ENCODE results near the gene TANC1.

Gene TANC1

DNA sequence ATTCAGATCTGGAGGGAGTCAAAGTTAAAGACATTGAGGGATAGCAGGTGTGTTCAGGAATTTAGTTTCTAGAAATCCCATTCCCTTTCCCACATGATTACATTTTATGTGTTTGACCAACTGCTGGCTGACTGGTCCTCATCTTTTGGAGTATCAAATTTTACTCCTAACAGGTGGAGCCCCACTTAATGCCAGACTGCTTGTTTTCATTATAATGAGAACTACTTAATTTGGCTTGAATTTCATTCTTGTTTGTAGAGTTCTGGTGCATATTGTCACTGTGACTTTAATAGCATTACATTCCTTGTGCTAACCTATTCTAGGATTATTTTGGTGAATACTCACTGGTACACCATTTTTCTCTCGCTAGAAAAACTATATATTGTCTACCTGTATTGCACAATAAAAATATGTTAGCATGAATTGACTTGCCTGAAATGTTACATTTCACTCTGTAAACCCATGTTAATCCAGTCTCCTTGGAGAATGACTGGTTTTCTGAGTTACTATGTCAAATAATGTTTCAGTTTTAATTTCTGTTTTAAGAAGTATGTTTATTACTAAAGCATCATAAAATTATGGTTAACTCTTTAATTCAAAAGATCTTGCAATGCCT is 98.2 kb downstream of the TANC1 start:
- DNase-seq = no peak

DNA sequence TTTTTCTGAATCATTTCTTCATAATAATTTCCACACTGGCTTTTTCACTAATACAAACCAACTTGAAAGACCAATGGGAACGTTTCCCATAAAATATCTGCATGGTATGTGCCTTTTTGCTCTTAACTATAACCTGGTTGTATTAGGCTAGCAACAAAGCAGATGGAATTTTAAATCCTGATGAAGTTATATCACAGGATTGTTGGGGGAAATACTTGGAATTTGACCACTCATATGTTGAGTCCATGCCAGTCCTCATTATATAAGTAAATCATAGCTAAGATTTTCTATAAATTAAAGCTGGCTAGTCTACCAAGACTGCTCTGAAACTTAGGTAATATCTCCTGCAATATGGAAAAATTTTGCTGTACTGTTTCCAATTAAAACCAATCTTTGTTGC is 99.5 kb downstream of the TANC1 start:
- DNase-seq = no peak

- DNase-seq = no peak
Observed at GRCh38 chr2:159069229-159069628, 100.8 kb downstream of the TANC1 start.

GRCh38 chr2:159070235-159070634 is 101.8 kb downstream of the TANC1 start:
- DNase-seq = no peak

GRCh38 chr2:159071190-159071915 is 102.9 kb downstream of the TANC1 start:
- no peak for DNase-seq

GRCh38 chr2:159072795-159073194 is 104.4 kb downstream of the TANC1 start:
- DNase-seq = no peak

DNA sequence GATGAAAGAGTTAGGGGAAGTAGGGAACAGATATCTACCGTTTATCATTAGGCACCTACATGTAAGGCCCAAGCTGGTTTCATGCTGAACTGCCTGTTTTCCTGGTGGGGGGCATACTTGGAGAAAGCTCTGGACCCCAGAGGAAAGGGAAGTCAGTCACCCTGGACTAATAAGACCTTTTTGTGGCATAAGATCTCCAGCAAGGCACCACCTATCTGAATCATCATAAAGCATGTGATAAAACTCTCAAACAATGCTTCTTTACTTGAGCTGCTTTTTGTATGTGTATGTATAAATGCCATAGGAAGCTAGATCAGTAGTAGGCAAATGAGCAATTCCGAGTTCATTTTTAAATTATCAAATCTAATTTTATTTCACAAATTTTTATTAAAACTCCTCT is 104.8 kb downstream of the TANC1 start:
- no peak for DNase-seq

GRCh38 chr2:159074605-159075004 is 106.2 kb downstream of the TANC1 start:
- DNase-seq = no peak

DNA sequence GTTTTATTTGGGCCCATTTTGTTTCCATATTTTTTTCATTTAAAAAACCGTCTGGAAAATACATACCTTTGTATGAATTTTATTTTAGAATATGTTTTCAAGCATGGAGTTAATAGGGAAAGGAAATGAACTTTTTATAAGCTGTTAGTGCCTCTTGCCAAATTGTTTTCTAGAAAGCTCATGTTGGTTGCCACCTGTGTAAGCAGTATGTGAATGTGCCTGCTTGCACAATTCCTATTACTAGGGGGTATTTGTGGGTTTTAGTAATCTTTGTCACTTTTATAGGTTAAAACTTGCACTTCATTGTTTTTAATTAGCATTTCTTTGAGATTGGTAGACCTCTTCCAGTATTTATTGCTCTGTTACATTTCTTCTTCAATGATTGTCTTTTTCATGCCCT is 107.3 kb downstream of the TANC1 start:
- DNase-seq = no peak

DNA sequence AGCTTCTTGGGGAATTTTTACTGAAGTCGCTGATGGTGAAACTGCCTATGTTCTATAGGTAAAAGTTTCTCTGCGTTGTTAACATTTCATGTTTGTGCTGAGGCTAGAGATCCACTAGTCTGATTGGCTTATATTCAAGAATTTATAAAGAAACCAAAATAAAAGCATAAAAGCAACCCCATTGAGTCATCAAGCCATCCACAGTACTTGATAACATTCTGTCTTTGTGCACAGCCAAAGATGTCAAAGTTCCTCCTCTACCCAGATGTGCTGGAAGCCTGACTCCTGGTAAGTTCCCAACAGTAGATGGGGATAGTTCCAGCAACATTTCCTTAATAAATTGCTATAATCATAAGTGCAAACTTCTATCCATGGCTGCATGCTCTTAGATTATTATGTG is 107.8 kb downstream of the TANC1 start:
- DNase-seq = no peak

- DNase-seq = no peak
Observed at GRCh38 chr2:159077869-159078268, 109.4 kb downstream of the TANC1 start.

DNA sequence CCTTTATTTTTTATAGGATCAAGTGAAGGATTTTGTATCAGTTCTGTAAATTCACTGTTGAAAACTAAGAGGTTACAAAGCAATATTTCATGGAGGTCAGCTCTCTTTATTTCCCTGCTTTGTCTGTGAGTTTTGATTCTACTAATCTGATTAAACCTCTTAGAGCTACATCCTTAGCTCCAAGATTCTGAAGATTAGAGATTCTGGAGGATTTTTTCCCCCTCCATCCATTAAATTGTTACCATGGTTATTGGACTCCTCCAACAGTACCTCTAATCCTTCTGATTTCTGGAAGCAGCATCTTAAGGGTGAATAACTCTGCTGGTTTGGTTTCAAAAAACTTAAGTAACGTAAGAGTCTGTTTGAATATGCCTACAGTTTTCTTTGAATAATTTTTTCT is 110.0 kb downstream of the TANC1 start:
- no peak for DNase-seq

DNA sequence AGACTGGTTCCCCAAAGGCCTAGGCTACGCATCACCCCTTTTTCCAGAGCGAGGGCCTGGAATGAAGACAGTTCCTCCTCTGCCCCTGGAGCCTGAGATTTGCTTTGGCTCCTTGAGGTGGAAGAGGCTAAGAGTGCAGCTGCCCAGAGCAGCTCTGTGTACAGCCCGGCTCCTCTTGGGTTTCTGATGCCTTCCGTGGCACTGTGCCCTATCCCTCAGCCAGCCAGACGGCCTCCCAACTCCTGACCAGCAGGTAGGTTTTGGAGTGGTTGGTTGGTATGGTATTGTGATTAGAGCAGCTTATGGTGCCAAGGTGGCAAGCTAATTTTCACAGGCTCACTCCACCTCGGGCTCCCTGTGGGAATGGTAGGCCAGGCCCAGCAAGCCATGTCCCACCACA is 112.2 kb downstream of the TANC1 start:
- DNase-seq = no peak

DNA sequence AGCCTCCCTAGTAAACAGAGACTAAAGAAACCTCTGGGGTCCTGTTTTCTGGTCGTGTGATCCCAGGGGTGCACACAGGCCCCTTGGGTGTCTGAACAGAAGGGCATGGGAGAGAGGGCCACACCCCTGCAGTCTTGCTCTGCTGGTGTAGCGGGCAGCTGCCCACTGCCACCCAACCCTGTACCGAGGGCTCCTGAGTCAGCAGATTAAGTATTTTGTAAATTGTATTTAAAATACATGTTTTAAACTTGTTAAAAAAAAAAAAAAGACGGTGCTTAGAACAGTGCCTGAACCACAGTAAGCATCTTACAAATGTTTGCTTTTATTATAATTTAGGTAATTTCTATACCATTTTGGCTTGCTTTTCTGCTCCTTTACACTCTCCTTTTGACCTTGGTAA is 113.7 kb downstream of the TANC1 start:
- DNase-seq = no peak

DNA sequence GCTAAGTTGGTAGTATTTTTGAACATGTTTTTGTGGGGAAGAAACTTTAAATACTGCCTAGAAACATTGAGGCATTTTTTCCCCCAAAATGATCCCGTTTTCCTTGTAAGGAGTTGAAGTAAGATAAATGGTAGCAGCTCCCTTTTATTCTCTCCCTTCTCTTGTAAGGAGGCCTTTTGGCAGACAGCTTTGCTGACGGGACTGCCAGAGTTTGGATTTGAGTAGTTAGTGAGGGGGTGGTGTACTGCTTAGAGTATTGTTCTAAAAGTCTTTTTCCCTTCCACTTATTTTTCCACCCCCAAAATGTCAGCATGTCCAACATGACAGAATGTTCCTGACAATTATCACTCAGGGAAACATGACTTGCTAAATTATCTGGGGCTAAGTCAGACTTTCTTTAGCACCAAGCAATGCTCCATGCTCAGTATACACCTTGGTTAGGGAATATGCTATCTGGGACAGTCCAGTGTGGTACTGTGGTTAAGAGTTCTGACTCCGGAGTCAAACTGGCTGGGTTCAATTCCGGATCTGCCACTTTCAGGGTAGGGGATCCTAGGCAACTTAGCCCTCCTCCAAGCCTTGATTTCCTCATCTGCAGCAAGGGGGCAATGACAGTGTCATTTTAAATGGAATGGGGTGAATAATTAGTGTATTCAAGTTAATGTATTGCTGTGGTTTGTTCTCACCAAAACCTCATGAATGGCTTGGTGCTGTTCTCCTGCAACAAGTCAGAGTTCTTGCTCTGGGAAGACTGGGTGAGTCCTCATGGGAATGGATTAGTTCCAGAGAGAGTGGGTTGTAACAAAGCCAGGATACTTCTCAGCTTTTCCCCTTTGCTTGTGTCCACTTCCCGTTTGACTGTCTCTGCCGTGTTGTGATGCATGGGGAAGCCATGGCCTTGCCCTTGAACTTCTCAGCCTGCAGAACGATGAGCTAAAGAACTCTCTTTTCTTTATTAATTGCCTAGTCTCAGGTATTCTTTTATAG is 116.2 kb downstream of the TANC1 start:
- no peak for DNase-seq

DNA sequence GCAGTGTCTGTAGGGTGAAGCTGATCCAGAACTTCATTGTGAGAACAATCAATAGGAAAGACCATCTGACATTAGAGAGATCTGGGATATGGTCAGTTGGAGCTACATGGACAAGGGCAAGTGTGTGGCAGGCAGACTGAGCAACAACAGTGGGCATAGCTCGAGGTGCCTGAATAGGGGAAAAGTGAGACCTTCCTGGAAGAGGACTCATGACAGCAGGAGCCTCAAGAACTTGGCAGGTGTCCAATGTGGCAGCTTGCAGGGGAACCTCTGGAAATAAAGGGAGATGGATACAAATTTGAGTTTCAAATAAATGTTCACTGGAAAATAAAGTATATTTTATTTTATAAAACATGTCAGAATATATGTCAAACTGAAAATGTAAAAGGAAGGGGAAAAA is 117.9 kb downstream of the TANC1 start:
- DNase-seq = no peak

DNA sequence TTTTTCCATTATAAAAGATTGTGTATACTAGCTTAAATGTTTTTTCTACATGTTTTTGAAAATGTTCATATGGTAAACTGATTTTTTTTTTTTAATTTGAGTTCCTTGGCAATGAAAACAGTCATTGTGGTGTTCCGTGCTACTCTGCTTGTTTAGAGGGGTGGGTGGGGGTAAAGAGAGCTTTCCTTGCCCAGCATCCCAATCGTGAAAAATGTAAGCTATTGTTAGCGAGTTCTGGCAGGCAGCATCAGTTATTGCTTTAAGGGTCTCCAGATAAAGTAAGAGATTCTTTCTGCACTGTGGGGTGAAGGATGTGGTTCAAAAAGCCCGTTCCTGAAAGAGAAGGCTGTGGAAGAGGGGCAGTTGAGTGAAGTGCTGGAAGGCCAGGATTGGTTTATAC is 118.4 kb downstream of the TANC1 start:
- no peak for DNase-seq

DNA sequence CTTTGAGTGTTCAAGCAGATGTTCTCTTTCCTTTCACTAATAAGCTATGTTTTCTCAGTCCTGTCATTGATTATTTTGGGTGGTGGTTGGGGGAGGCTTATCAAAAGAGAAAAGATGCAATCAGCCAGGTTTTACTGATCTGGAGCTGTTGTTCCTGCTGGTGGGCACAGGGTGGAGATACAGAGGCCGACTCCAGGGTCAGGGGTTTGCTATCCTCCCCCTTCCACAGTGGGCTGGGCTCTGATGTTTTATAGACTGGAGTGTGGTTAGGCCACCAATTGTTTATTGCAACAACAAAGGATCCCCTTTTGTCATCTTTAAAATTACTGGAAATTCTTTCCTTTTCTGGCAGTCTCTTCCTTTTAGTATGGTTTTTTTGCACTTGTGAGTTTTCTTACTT is 120.5 kb downstream of the TANC1 start:
- DNase-seq = no peak

- no peak for DNase-seq
Observed at GRCh38 chr2:159089543-159089942, 121.1 kb downstream of the TANC1 start.

DNA sequence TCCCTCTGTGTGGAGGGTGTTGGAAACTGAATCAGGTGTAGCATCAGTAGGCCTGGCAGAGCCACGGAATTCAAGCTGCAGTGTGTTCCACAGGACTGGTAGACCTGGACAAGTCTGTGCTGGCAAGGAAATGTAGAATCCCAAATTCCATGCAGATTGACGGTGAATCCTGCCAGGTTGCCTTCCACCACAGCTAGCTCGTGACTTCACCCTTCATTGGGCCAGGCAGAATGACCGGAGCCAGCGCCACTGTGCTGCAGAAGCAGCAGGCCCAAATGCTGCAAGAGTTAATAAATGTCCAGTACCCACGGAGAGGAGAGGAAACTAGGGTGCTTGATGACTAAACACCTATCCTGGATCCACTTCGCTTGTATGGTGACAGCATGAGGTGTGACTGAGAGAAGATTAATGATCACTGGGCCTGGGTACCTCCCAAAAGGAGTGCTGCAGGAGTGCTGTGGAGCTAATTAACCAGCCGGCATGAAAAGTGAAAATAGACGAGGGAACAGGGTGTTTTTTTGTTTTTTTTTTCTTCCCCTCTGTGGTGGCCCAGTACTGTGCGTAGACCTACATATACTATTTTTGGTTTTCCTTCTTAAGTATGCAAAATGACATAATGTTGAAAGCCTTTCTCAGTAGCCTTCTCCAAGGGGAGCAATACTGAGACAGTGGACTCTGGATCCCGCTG is 122.2 kb downstream of the TANC1 start:
- DNase-seq = no peak

DNA sequence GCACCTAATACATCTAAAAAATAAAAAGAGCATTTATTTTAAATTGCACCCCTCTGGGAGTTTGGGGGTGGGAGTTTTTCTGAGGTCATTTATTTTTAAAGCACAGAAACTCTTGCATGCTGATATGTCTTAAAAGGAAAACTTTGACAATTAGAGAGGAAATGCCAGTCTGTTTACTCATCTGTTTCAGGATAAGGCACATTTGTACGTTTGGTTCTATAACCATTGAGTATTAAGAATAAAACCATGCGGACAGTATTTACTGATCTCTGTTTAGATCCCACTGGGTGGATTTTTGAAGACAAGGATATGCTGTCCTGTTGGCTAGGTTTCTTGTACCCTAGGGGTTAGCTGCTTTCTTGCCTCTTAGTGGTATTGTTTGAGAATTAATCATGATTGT is 122.9 kb downstream of the TANC1 start:
- DNase-seq = no peak

DNA sequence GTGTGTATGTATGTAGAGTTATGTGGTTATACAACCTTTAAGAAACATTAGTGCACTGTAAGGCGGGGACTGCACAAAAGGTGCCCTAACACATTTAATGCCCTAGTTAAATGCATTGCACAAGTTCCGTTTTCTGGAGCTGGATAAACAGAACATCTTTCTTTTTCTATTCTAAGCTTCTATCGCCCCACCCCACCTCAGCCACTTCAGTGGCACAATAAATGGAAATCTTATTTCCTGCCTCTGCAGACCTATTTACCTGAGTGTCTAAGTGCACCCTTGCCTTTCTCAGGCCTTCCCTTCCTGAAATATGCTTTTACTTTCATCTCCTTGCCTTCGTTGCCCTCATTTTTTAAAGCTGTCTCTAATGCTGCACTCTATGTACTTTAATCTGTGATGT is 123.5 kb downstream of the TANC1 start:
- DNase-seq = no peak

DNA sequence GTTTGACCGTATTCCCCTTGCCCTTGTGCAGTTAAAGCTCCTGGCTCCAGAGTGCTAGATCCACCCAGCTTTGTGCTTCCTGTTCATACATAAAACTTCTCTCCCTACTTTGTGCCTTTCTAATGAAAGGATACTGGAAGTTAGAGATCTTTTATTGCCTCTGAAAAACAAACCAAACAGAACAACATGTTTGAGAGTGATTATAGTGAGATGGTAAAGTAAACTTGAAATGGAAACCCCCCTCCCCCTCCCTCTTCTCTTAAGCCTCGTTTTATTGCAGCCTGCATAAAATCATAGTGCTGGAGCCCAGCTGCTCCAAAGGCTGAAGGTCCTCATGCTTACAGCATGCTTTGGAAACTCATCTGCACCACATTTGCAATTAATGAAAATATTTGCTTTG is 125.1 kb downstream of the TANC1 start:
- no peak for DNase-seq

All from KG1 (cell line).